Urinary bladder (tissue), 4 donors: Measurements from ENCODE around the gene TOP3A. TPM values are rescaled to one million over a fixed set of nuclear protein-coding genes. Genes with fewer than 3 reads are reported as not detected.
A peak's percentile ranks its signal among the peaks of the same experiment; 100 is the strongest.

Experiments
- DNase-seq: peaks from one replicate; pipeline ENCODE4 v3.0.0-alpha.2; 2015; ENCODE audit errors: extremely low spot score
- H3K27ac ChIP-seq: one replicate; pipeline ENCODE4 v1.5.1; 2013; ENCODE audit warnings: low read depth, mild to moderate bottlenecking, moderate library complexity
- H3K36me3 ChIP-seq: one replicate; pipeline ENCODE4 v1.6.1; 2013; ENCODE audit warnings: mild to moderate bottlenecking, moderate library complexity; ENCODE audit not compliant: insufficient read depth
- H3K4me1 ChIP-seq: one replicate; pipeline ENCODE4 v1.6.1; 2013; ENCODE audit warnings: mild to moderate bottlenecking, moderate library complexity; ENCODE audit not compliant: insufficient read depth
- H3K4me3 ChIP-seq: one replicate; pipeline ENCODE4 v1.5.1; 2013; ENCODE audit warnings: low read depth, low read length
- WGBS: extraction: QIAGEN DNeasy Blood & Tissue Kit; methylation state at CpG from one replicate; pipeline ENCODE4 v1.1.7; 2013; 5-methylcytosine and 5-hydroxymethylcytosine counted together
- polyA plus RNA-seq: library from polyadenylated mRNA; stranded (reverse); fragments of 200-250 nt; gene quantifications from one replicate; pipeline ENCODE4 v1.2.3, GENCODE V29; 2013
- total RNA-seq: library from RNA; depleted of rRNA; stranded (reverse); fragments of >200 nt; gene quantifications from one replicate; pipeline ENCODE4 v1.2.3, GENCODE V29; 2014
- donor health status: healthy with polysubstance abuse.
- donor health status: healthy.

TOP3A gene
- total and polyA plus RNA-seq, 2 donors = 15.8 to 27.4 TPM

- WGBS = 81% methylated on average over 9 of the region's 9 CpGs
- peaks cover 5% of the 10 kb centered on the region for H3K36me3 ChIP-seq
- H3K27ac ChIP-seq = no peak overlapping the region
- H3K4me1 ChIP-seq = no peaks in the 10 kb centered on the region
- DNase-seq = no peak
- H3K4me3 ChIP-seq = no peak overlapping the region
Measured at GRCh38 chr17:18250259-18250658, 64.5 kb downstream of the TOP3A start.

- no peaks in the 10 kb centered on the region for H3K4me1 ChIP-seq
- 93% methylated on average over 7 of the region's 7 CpGs for WGBS
- no peak for DNase-seq
- no peak overlapping the region for H3K4me3 ChIP-seq
- no peak overlapping the region for H3K27ac ChIP-seq
- peaks cover 3% of the 10 kb centered on the region for H3K36me3 ChIP-seq
Measured at GRCh38 chr17:18248811-18249210, 66.0 kb downstream of the TOP3A start.

- WGBS = 23% methylated on average over 9 of the region's 9 CpGs
- no peak overlapping the region for H3K4me3 ChIP-seq
- no peaks in the 10 kb centered on the region for H3K4me1 ChIP-seq
- peaks cover 3% of the 10 kb centered on the region for H3K36me3 ChIP-seq
- no peak overlapping the region for H3K27ac ChIP-seq
- DNase-seq = no peak
Measured at GRCh38 chr17:18248300-18248731, 66.5 kb downstream of the TOP3A start.

GRCh38 chr17:18247613-18248001, 67.2 kb downstream of the TOP3A start:
- H3K36me3 ChIP-seq = peaks cover 3% of the 10 kb centered on the region
- 81% methylated on average over 30 of the region's 30 CpGs for WGBS
- H3K4me1 ChIP-seq = no peaks in the 10 kb centered on the region
- DNase-seq = no peak
- no peak overlapping the region for H3K27ac ChIP-seq
- no peak overlapping the region for H3K4me3 ChIP-seq

GRCh38 chr17:18246880-18247612, 67.7 kb downstream of the TOP3A start:
- peaks cover 3% of the 10 kb centered on the region for H3K36me3 ChIP-seq
- no peaks in the 10 kb centered on the region for H3K4me1 ChIP-seq
- no peak for DNase-seq
- H3K4me3 ChIP-seq = no peak overlapping the region
- H3K27ac ChIP-seq = no peak overlapping the region
- 38% methylated on average over 46 of the region's 46 CpGs for WGBS

- WGBS = 88% methylated on average over 24 of the region's 24 CpGs
- DNase-seq = no peak
- peaks cover 5% of the 10 kb centered on the region for H3K36me3 ChIP-seq
- H3K27ac ChIP-seq = no peak overlapping the region
- H3K4me1 ChIP-seq = no peaks in the 10 kb centered on the region
- H3K4me3 ChIP-seq = no peak overlapping the region
Measured at GRCh38 chr17:18246109-18246725, 68.6 kb downstream of the TOP3A start.

- WGBS = 87% methylated on average over 21 of the region's 21 CpGs
- no peak for DNase-seq
- no peaks in the 10 kb centered on the region for H3K4me1 ChIP-seq
- peaks cover 6% of the 10 kb centered on the region for H3K36me3 ChIP-seq
- no peak overlapping the region for H3K27ac ChIP-seq
- no peak overlapping the region for H3K4me3 ChIP-seq
Measured at GRCh38 chr17:18245038-18245776, 69.6 kb downstream of the TOP3A start.

GRCh38 chr17:18241229-18241871, 73.4 kb downstream of the TOP3A start:
- Histone ChIP-seq H3K27ac (no peak overlapping the region), H3K4me3 (no peak overlapping the region), H3K4me1 (no peaks in the 10 kb centered on the region), H3K36me3 (peaks cover 6% of the 10 kb centered on the region)
- WGBS = 86% methylated on average over 28 of the region's 28 CpGs
- no peak for DNase-seq

- Histone ChIP-seq H3K4me3 (no peak overlapping the region), H3K36me3 (peaks cover 6% of the 10 kb centered on the region), H3K4me1 (no peaks in the 10 kb centered on the region), H3K27ac (no peak overlapping the region)
- 91% methylated on average over 19 of the region's 19 CpGs for WGBS
- no peak for DNase-seq
Measured at GRCh38 chr17:18240449-18240848, 74.3 kb downstream of the TOP3A start.

GRCh38 chr17:18238299-18238698, 76.5 kb downstream of the TOP3A start:
- WGBS = 93% methylated on average over 18 of the region's 18 CpGs
- Histone ChIP-seq H3K36me3 (peaks cover 3% of the 10 kb centered on the region), H3K4me3 (no peak overlapping the region), H3K27ac (no peak overlapping the region), H3K4me1 (no peaks in the 10 kb centered on the region)
- DNase-seq = no peak

GRCh38 chr17:18237461-18237860, 77.3 kb downstream of the TOP3A start:
- 94% methylated on average over 20 of the region's 20 CpGs for WGBS
- Histone ChIP-seq H3K4me1 (no peaks in the 10 kb centered on the region), H3K4me3 (no peak overlapping the region), H3K36me3 (peaks cover 3% of the 10 kb centered on the region), H3K27ac (no peak overlapping the region)
- DNase-seq = no peak

- Histone ChIP-seq H3K4me1 (no peaks in the 10 kb centered on the region), H3K4me3 (no peak overlapping the region), H3K36me3 (peaks cover 3% of the 10 kb centered on the region), H3K27ac (no peak overlapping the region)
- DNase-seq = no peak
- 90% methylated on average over 18 of the region's 18 CpGs for WGBS
Measured at GRCh38 chr17:18236494-18236893, 78.3 kb downstream of the TOP3A start.

- Histone ChIP-seq H3K4me3 (no peak overlapping the region), H3K27ac (peak overlapping the region; percentile 1), H3K4me1 (no peaks in the 10 kb centered on the region), H3K36me3 (no peaks in the 10 kb centered on the region)
- WGBS = 76% methylated on average over 14 of the region's 14 CpGs
- DNase-seq = no peak
Measured at GRCh38 chr17:18235743-18236256, 79.0 kb downstream of the TOP3A start.
